Mesendoderm (in vitro differentiated cells): ENCODE results near the gene GNA15.
A peak's percentile ranks its signal among the peaks of the same experiment; 100 is the strongest.

Source experiments
- DNase-seq: peaks from one replicate; pipeline ENCODE4 v3.0.0; 2013
- H2AK5ac ChIP-seq: 2 replicates; pipeline ENCODE4 v1.6.1; 2013; ENCODE audit warnings: low read length, inconsistent platforms
- H2BK120ac ChIP-seq: 2 replicates; pipeline ENCODE4 v1.6.1; 2013; ENCODE audit warnings: low read depth, mild to moderate bottlenecking, low read length, moderate library complexity, mixed read lengths
- H2BK15ac ChIP-seq: replicated peaks from 2 replicates; pipeline ENCODE4 v1.6.1; 2013; ENCODE audit warnings: low read depth, mild to moderate bottlenecking, moderate library complexity
- H2BK5ac ChIP-seq: 2 replicates; pipeline ENCODE4 v1.6.1; 2013; ENCODE audit warnings: low read length, inconsistent platforms
- H3K18ac ChIP-seq: 2 replicates; pipeline ENCODE4 v1.6.1; 2013; ENCODE audit warnings: mild to moderate bottlenecking, low read length, mixed read lengths
- H3K23ac ChIP-seq: one replicate; pipeline ENCODE4 v1.6.1; 2013; ENCODE audit warnings: low read length
- H3K27ac ChIP-seq: 2 replicates; pipeline ENCODE4 v1.5.1; 2013; ENCODE audit warnings: low read depth, mild to moderate bottlenecking, inconsistent platforms, low read length, moderate library complexity
- H3K27me3 ChIP-seq: 2 replicates; pipeline ENCODE4 v1.6.1; 2013; ENCODE audit warnings: low read length, control low read depth, mild to moderate bottlenecking, inconsistent platforms; ENCODE audit not compliant: insufficient read depth, poor library complexity
- H3K36me3 ChIP-seq: 2 replicates; pipeline ENCODE4 v1.6.1; 2013; ENCODE audit warnings: low read length, inconsistent platforms; ENCODE audit not compliant: control insufficient read depth, insufficient read depth
- H3K4ac ChIP-seq: one replicate; pipeline ENCODE4 v1.6.1; 2013; ENCODE audit warnings: low read depth, mild to moderate bottlenecking, low read length, moderate library complexity
- H3K4me1 ChIP-seq: 2 replicates; pipeline ENCODE4 v1.6.1; 2013; ENCODE audit warnings: low read depth, low read length, inconsistent platforms; ENCODE audit not compliant: control insufficient read depth
- H3K4me2 ChIP-seq: 2 replicates; pipeline ENCODE4 v1.6.1; 2013; ENCODE audit warnings: low read length
- H3K4me3 ChIP-seq: 2 replicates; pipeline ENCODE4 v1.5.1; 2013; ENCODE audit warnings: mild to moderate bottlenecking, low read length
- H3K56ac ChIP-seq: one replicate; pipeline ENCODE4 v1.6.1; 2013; ENCODE audit warnings: low read length
- H3K79me1 ChIP-seq: 2 replicates; pipeline ENCODE4 v1.6.1; 2013; ENCODE audit warnings: low read length, inconsistent platforms
- H3K79me2 ChIP-seq: 2 replicates; pipeline ENCODE4 v1.6.1; 2013; ENCODE audit warnings: mild to moderate bottlenecking, low read length; ENCODE audit not compliant: control insufficient read depth, insufficient read depth
- H3K9ac ChIP-seq: 2 replicates; pipeline ENCODE4 v1.6.1; 2013; ENCODE audit warnings: low read length, inconsistent platforms
- H4K5ac ChIP-seq: one replicate; pipeline ENCODE4 v1.6.1; 2013; ENCODE audit warnings: low read length
- H4K8ac ChIP-seq: one replicate; pipeline ENCODE4 v1.6.1; 2013; ENCODE audit warnings: low read depth, mild to moderate bottlenecking, control low read depth, low read length, moderate library complexity
- WGBS: extraction: QIAGEN DNeasy Blood & Tissue Kit; methylation state at CpG from one replicate; pipeline ENCODE4 v1.1.7; 2013; ENCODE audit warnings: low lambda C conversion rate, missing lambda C conversion rate; ENCODE audit not compliant: insufficient coverage; ENCODE audit errors: extremely low coverage; 5-methylcytosine and 5-hydroxymethylcytosine counted together

GNA15 gene

DNA sequence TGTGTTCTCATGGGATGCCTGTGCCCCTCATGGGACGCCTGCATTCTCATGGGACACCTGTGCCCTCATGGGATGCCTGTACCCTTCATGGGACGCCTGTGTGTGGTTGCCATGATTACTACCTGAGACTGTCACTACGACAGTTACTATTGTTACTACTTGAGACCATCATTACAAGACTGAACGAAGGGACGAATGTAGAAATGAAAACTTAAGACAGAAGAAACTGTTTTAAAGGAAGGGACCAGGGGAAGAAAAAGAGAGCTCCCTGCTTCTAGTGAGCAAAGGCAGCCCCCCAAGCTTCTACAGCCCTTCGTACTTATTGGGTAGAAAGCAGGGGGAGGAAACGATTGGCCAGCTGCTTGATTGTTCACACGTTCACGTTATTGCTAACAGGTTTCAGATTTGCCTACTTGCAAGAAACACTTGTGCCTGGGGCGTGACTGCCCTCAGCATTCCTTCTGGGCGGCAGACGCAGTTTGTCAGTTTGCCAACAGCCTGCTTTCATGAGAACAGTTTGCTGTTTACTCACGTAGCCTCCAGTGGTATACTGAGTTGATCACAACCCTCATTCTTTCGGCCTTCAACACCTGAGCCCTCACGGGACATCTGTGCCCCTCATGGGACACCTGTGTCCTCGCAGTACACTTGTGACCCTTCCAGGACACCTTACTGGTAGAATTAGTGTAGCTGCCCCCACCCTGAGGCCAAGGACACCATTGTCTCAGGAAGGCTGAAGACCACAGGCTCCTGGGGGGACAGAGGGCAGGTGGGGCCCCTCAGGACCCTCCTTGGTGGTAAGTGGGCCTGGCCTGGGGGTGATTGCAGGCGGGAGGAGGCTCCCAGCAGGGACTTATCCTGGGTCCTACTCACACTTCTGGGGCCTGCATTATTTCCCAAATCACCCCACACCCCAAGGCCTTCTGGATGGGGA lies 40.2 kb downstream of the GNA15 start:
- no peaks in the 10 kb centered on the region for H3K79me2 ChIP-seq
- H3K4ac ChIP-seq: no peak overlapping the region
- H4K8ac ChIP-seq: no peak overlapping the region

DNA sequence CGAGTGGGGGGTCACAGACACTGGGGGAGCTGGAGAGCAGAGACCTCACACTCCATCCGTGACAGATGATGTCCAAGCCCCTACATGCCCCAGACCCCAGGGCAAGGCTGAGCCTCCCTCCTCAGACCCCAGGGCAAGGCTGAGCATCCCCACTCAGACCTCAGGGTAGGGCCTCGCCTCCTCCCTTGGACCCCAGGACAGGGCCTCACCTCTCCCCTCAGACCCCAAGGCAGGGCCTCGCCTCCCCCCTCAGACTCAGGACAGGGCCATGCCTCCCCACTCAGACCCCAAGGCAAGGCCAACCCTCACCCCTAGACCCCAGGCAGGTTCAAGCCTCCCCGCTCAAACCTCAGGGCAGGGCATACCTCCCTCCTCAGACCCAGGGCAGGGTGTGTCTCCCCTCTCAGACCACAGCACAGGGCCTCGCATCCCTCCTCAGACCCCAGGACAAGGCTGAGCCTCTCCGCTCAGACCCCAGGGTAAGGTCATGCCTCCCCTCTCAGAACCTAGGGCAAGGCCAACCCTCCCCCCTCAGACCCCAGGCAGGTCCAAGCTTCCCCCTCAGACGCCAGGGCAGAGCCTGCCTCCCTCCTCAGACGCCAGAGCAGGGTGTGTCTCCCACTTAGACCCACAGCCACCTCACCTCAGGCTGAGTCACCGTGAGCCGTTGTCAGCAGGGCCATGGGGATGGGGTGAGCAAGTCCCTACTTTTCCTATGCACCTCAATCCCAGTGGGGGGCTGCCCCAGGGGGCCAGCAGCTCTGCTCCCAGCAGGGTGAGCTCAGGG lies 41.1 kb downstream of the GNA15 start:
- no peak overlapping the region for H3K9ac ChIP-seq
- H3K4me2 ChIP-seq: no peak overlapping the region
- no peak overlapping the region for H2BK15ac ChIP-seq
- H3K23ac ChIP-seq: no peak overlapping the region
- WGBS: no CpG with 5 or more reads among the region's 11 CpGs
- H2BK120ac ChIP-seq: no peak overlapping the region
- no peak overlapping the region for H4K5ac ChIP-seq
- H4K8ac ChIP-seq: no peak overlapping the region
- no peak overlapping the region for H2BK5ac ChIP-seq
- no peaks in the 10 kb centered on the region for H3K79me2 ChIP-seq
- H3K56ac ChIP-seq: no peak overlapping the region
- H3K18ac ChIP-seq: no peak overlapping the region
- no peak overlapping the region for H3K4ac ChIP-seq
- peak; percentile 49 for DNase-seq
- no peaks in the 10 kb centered on the region for H3K36me3 ChIP-seq
- no peaks in the 10 kb centered on the region for H3K4me1 ChIP-seq
- no peaks in the 10 kb centered on the region for H3K27me3 ChIP-seq
- no peak overlapping the region for H3K4me3 ChIP-seq
- H3K27ac ChIP-seq: no peak overlapping the region
- no peak overlapping the region for H2AK5ac ChIP-seq
- H3K79me1 ChIP-seq: no peaks in the 10 kb centered on the region

More for the DNA sequence above, 40.2 kb downstream of the GNA15 start:
- H3K4me1 ChIP-seq: no peaks in the 10 kb centered on the region
- no peak overlapping the region for H3K18ac ChIP-seq
- DNase-seq: no peak
- H2AK5ac ChIP-seq: no peak overlapping the region
- H3K9ac ChIP-seq: no peak overlapping the region
- H3K23ac ChIP-seq: no peak overlapping the region
- no peak overlapping the region for H2BK120ac ChIP-seq
- no peak overlapping the region for H3K4me3 ChIP-seq
- H3K27ac ChIP-seq: no peak overlapping the region
- H2BK5ac ChIP-seq: no peak overlapping the region
- no peak overlapping the region for H4K5ac ChIP-seq
- no peak overlapping the region for H3K56ac ChIP-seq
- H3K36me3 ChIP-seq: no peaks in the 10 kb centered on the region
- no peaks in the 10 kb centered on the region for H3K79me1 ChIP-seq
- no peak overlapping the region for H3K4me2 ChIP-seq
- no peak overlapping the region for H2BK15ac ChIP-seq
- H3K27me3 ChIP-seq: no peaks in the 10 kb centered on the region
- WGBS: no CpG with 5 or more reads among the region's 17 CpGs

DNA sequence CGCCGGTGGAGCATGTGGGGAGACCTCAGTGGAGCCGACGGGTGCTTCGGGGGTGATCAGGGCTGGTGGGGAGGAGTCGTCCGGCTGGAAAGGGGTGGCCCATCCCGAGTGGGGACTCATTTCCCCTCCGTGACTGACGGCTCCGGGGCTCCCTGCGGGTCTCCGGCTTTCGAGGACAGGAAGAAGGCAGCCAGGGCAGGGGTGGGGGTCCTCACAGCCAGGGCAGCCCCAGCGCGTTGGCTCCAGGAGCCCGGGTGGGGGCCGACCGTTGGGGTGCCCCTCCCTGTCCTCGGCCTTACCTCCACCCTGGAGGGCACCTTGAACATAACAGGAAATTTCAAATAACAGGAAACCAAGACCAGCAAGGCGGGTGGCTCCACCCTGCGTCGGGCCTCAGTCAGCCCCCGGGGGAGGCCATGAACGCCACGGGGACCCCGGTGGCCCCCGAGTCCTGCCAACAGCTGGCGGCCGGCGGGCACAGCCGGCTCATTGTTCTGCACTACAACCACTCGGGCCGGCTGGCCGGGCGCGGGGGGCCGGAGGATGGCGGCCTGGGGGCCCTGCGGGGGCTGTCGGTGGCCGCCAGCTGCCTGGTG lies 42.6 kb downstream of the GNA15 start, which contains the start of gene S1PR4:
Gene S1PR4, plus strand, starts transcription at position 393 of the 596 bp plus-strand sequence. Its CDS starts 24 bp downstream, at position 417.
- Histone ChIP-seq H4K5ac (no peak within 1 kb of the TSS), H4K8ac (no peak within 1 kb of the TSS), H3K4me3 (no peak within 1 kb of the TSS), H3K18ac (no peak within 1 kb of the TSS), H3K79me2 (no peaks in the 10 kb centered on the region), H3K27me3 (no peaks in the 10 kb centered on the region), H2BK15ac (no peak within 1 kb of the TSS), H2BK120ac (no peak within 1 kb of the TSS), H3K56ac (no peak within 1 kb of the TSS), H3K4me1 (no peaks in the 10 kb centered on the region), H2AK5ac (no peak within 1 kb of the TSS), H3K9ac (no peak within 1 kb of the TSS), H3K27ac (no peak within 1 kb of the TSS), H3K4me2 (no peak within 1 kb of the TSS), H3K79me1 (no peaks in the 10 kb centered on the region), H2BK5ac (no peak within 1 kb of the TSS), H3K23ac (no peak within 1 kb of the TSS), H3K4ac (no peak within 1 kb of the TSS), H3K36me3 (no peaks in the 10 kb centered on the region)
- DNase-seq: no peak
- no CpG with 5 or more reads among the region's 42 CpGs for WGBS

DNA sequence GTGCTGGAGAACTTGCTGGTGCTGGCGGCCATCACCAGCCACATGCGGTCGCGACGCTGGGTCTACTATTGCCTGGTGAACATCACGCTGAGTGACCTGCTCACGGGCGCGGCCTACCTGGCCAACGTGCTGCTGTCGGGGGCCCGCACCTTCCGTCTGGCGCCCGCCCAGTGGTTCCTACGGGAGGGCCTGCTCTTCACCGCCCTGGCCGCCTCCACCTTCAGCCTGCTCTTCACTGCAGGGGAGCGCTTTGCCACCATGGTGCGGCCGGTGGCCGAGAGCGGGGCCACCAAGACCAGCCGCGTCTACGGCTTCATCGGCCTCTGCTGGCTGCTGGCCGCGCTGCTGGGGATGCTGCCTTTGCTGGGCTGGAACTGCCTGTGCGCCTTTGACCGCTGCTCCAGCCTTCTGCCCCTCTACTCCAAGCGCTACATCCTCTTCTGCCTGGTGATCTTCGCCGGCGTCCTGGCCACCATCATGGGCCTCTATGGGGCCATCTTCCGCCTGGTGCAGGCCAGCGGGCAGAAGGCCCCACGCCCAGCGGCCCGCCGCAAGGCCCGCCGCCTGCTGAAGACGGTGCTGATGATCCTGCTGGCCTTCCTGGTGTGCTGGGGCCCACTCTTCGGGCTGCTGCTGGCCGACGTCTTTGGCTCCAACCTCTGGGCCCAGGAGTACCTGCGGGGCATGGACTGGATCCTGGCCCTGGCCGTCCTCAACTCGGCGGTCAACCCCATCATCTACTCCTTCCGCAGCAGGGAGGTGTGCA lies 43.3 kb downstream of the GNA15 start:
- Histone ChIP-seq H4K5ac (no peak overlapping the region), H2BK120ac (no peak overlapping the region), H3K79me1 (no peaks in the 10 kb centered on the region), H3K4me3 (no peak overlapping the region), H3K23ac (no peak overlapping the region), H4K8ac (no peak overlapping the region), H2BK15ac (no peak overlapping the region), H3K27me3 (no peaks in the 10 kb centered on the region), H3K79me2 (no peaks in the 10 kb centered on the region), H3K18ac (no peak overlapping the region), H3K56ac (no peak overlapping the region), H3K9ac (no peak overlapping the region), H3K36me3 (no peaks in the 10 kb centered on the region), H3K4me1 (no peaks in the 10 kb centered on the region), H3K4ac (no peak overlapping the region), H3K27ac (no peak overlapping the region), H3K4me2 (no peak overlapping the region), H2BK5ac (no peak overlapping the region), H2AK5ac (no peak overlapping the region)
- WGBS: no CpG with 5 or more reads among the region's 52 CpGs
- no peak for DNase-seq

DNA sequence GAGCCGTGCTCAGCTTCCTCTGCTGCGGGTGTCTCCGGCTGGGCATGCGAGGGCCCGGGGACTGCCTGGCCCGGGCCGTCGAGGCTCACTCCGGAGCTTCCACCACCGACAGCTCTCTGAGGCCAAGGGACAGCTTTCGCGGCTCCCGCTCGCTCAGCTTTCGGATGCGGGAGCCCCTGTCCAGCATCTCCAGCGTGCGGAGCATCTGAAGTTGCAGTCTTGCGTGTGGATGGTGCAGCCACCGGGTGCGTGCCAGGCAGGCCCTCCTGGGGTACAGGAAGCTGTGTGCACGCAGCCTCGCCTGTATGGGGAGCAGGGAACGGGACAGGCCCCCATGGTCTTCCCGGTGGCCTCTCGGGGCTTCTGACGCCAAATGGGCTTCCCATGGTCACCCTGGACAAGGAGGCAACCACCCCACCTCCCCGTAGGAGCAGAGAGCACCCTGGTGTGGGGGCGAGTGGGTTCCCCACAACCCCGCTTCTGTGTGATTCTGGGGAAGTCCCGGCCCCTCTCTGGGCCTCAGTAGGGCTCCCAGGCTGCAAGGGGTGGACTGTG lies 44.0 kb downstream of the GNA15 start:
- no peaks in the 10 kb centered on the region for H3K79me2 ChIP-seq
- no peak overlapping the region for H3K56ac ChIP-seq
- H2AK5ac ChIP-seq: no peak overlapping the region
- no peak overlapping the region for H3K27ac ChIP-seq
- H3K23ac ChIP-seq: no peak overlapping the region
- WGBS: no CpG with 5 or more reads among the region's 31 CpGs
- no peaks in the 10 kb centered on the region for H3K79me1 ChIP-seq
- H3K4me3 ChIP-seq: no peak overlapping the region
- H3K4me2 ChIP-seq: no peak overlapping the region
- no peak overlapping the region for H3K18ac ChIP-seq
- H2BK15ac ChIP-seq: no peak overlapping the region
- H3K9ac ChIP-seq: no peak overlapping the region
- DNase-seq: no peak
- H4K8ac ChIP-seq: no peak overlapping the region
- H3K36me3 ChIP-seq: no peaks in the 10 kb centered on the region
- no peak overlapping the region for H4K5ac ChIP-seq
- H3K4ac ChIP-seq: no peak overlapping the region
- H3K4me1 ChIP-seq: no peaks in the 10 kb centered on the region
- H2BK120ac ChIP-seq: no peak overlapping the region
- no peak overlapping the region for H2BK5ac ChIP-seq
- no peaks in the 10 kb centered on the region for H3K27me3 ChIP-seq
